Sciatic nerve (tissue), 2 donors: ENCODE results near the gene MTA2. TPM values are rescaled to one million over a fixed set of nuclear protein-coding genes. Genes with fewer than 3 reads are reported as not detected.
"Not testable (repeated sequence)": the region's sequence is repeated elsewhere in the genome, so short reads cannot be mapped to it uniquely, and the experiment has no call there.

Experiments
- ATAC-seq: fragments of 200-7000 bp; cut with Tn5 transposase; one replicate; pipeline ENCODE4 v1.9.1; 2020; ENCODE audit warnings: mild to moderate bottlenecking, moderate library complexity
- DNase-seq: peaks from one replicate; pipeline ENCODE4 v3.0.0-alpha.2; 2020; ENCODE audit warnings: low spot score
- intact Hi-C: fragments of 100-400 bp; cut with DNase I; formaldehyde crosslinking; loops from one replicate; pipeline ENCODE4 v1.14.2; 2022
- total RNA-seq: library from RNA; stranded (reverse); fragmentation: NEBNext Ultra II Directional; extraction: Animal tissue kit (Norgen Biotek cat#: 25700); gene quantifications from one replicate; pipeline ENCODE4 v1.2.1, GENCODE V29; 2021
- donor health status: DM: no; HTN: no; CAD: no.
- donor health status: DM: no; HTN: no; CAD: no.

Gene MTA2
- 86.6 TPM for total RNA-seq

DNA sequence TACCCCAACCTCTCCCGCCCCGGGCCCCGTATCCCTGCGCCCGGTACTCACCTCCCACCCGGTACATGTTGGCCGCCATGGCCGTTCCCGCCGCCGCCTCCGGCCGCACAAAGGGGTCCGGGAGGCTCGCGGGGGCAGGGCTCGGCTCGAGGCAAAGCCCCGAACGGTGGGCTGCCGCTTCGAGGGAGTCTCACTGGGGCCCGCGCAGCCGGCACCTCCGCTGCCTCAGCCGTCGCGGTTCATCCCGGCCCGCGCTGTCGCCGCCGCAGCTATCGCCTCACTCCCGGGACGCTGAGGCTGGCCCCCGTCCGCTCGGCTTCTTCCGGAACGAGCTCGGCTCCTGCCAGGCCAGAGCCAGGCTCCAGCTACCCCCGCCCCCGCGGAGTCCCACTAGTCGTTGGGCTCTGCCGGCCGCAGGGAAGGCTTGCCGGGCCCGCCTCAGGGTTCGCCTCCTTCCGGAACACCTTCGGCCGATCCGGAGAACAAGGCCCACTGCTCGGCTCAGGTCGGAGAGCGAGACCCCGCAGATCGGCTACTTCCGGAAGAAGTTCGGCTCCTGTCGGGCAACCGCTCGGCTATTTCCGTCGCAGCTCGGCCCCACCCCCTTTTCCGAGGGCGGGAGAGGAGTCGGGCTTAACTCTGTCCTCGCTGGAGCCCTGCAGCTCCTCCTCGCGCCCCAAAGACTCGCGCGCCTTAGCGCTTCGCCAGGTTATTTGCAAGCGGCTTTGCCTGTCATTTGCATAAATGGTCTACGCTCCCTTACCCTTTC, at the start of gene MTA2:
MTA2 (minus strand) TSS at position 494 of the 769 bp plus-strand sequence; CDS start at position 79, 415 bp downstream.
- DNase-seq (peak; percentile 99), ATAC-seq (peak; percentile 91)
- intact Hi-C loops: loop anchor here (1.0 kb wide), 1 partner anchor 95 kb away; no protein-coding TSS in a partner anchor

DNA sequence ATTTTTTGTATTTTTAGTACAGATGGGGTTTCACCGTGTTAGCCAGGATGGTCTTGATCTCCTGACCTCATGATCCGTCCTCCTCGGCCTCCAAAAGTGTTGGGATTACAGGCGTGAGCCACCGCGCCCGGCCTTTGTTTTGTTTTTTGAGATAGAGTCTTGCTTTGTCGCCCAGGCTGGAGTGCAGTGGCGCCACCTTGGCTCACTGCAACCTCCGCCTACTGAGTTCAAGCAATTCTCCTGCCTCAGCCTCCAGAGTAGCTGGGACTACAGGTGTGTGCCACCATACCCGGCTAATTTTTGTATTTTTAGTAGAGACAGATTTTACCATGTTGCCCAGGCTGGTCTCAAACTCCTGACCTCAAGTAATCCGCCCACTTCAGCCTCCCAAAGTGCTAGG, 48.6 kb upstream of the MTA2 start:
- ATAC-seq, intact Hi-C loops, DNase-seq: not testable (repeated sequence)

DNA sequence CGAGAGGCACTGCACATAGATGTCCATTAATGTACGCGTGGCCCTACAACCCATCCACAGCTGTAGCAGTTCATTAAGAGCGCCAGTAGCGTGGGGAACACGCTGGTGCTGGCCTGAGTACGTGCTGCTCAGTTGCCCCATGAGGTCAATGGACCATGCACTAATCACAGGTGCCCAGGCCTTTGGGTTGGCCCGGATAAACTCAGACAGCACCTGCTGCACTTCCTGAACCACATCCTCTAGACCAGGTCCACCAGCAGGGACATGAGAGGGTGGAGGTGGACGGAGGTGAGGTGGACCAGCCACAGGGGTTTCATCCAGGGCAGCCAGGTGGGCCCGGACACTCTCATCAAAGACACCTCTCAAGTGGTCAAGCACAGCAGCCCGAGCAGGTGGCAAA, 47.8 kb upstream of the MTA2 start:
- intact Hi-C loops: no loop called here
- ATAC-seq (no peak), DNase-seq (no peak)

DNA sequence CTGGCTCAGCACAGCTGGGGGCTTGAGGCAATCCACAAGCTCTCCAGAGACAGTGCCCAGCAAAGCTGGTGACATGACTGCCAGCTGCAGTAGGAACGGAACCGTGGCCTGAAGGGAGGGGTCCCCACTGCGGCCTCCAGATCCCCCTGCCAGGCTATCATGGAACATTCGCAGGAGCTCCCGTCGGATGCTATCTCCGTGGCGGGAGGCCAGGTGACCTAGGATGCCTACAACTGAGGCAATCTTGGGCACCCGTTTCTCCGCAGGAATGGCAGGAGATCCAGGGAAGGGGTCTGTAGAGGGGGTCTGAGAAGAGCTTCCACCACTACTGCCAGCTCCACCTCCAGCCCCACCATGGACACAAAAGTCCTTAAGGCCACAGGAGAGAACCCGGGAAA, 47.3 kb upstream of the MTA2 start:
- ATAC-seq (no peak), DNase-seq (no peak)
- intact Hi-C loops: no loop called here

DNA sequence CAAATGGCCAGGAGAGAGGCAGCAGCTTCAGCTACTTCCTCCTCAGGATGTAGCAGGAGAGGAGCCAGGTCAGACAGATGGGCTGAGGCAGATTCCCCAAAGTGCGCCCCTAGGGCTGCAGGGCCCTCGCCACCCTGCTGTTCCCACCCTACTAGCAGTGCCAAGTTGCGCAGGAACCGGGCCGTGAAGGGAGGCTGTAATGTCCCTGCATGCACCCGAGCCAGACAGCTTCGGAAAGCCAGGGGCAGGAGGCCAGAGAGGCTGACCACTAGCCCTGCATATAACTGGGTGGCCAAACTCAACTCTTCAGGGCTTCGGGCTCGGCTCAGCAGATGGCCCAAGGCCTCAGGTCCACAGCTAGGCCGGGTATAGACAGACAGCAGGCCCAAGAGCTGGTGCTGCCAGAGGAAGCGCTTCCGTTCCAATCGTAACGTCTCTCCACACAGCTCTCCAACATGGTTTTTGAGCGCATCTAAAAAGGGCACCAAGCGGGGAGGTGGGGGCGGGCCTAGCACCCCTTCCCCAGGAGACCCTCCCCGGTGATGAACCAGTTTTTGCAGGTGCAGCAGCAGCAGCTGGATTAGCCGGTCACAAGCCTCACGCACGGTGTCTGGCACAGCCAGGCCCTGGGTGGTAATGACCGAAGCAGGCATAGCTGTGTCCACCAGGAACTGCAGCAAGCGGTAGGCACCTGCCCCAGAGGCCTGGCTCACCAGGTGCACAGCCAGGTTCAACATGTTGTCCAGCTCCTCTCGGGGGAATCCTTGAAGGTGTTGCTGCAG, 46.7 kb upstream of the MTA2 start:
- intact Hi-C loops: no loop called here
- DNase-seq: no peak
- no peak for ATAC-seq

DNA sequence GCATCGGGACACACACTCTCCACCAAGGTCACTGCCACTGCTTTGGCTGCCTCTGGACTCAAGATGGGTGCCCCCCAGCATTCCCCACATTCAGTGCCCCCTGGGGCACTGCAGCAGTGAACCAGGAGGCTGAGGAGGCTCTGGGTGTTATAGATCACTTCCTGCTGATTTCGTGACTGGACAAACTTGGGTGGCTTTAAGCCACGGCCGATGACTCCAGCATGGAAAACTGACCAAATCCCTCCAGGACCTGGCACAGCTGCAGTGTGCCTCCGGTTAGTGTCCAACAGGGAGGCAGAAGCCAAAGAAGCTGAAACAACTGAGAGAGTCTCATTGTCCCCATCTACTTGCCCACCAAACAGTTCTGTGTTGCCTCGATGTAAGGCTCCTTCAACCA, 45.9 kb upstream of the MTA2 start:
- intact Hi-C loops: no loop called here
- DNase-seq (no peak), ATAC-seq (no peak)

DNA sequence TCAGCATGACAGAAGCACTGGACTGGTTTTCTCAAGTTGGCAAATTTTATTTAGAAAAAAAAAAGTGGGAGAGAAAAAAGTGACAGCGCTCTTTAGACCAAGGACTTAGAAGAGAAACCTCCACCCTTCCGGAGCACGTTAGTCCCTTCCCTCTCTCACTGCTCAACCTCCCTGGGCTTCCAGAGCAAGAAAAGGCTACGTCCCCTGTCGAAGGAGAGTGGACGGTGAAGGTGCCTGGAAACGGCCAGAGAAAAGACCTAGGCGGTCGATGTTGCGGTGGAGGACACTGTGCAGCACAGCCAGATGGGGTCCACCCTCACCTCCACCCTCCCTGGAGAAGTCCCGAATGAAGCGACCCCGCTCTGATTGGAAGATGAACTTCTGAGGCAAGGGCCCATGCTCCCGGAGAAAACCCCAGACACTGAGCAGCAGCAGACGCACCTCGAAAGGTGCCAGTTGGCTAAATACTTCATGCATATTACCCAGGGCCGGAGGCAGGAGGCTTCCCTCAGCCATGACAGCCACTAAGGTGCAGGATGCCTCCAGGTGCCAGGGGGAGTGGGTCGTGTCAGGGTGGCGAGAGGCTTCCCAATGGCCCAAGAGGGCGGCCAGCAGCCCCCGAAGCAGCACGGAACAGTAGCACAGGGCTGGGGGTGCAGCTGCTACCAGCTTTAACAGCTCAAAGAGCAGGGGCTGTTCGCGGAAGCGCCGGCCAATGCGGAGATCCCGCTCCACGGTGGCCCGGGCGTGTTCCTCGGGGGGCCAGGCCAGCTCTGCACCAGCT, 45.4 kb upstream of the MTA2 start:
- no peak for DNase-seq
- ATAC-seq: peak; percentile 2
- intact Hi-C loops: no loop called here

DNA sequence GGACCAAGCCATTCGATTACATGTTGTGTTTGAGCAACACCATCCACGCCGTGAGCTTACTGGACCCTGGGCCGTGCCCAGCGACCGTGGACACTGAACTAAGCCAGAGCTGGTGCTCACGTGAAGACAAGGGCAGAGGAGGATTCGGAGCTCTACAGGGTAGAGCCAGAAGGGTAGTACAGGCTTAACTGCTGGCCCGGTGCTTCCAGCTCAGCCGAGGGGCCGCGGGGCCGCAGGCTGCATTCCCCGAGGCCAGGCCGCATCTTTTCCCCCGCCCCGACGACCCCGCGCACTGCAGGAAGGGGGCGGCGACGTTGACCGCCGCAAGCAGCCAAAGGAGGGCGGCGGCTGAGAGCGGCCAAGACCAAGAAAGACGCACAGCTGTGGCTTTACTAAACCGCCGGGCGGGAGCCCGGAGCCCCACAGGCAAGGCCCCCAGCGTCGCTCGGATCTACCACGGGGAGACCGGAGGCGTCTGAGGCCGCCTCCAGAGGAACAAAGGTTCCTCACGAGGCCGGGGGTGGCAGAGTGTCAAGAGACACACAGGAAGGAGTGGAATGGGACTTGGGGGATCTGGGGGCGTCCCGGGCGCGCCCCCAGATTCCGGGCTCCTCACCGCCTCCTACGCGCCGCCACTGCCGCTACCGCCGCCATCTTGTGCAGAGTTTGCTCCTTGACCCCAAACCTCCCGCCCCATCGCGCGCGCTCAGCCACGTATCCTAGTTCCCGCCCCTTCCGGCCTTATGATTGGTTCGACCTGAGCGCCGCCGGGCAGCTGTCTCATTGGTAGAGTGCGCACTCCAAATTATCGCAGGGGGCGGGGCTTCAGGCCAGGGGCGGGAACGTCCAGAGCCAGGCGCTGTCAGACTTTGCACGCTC, 44.5 kb upstream of the MTA2 start, which contains the start of gene GANAB:
GANAB (minus strand) TSS at position 668 of the 879 bp plus-strand sequence; CDS start at position 654, 14 bp downstream.
- intact Hi-C loops: no loop called here
- DNase-seq (peak; percentile 100), ATAC-seq (peak; percentile 99)

DNA sequence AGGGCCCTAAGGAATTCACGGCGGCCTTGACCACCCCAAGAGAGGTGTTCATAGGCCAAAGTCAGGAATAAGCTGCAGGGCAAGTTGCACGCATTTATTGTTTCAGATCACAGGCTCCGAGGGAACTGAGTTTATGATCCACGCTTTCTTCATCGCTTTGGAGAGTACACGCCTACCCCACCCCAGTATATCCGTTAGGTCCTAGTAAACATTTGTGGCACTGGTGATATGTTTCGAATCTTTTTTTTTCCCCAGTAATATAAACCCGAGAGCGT, 43.9 kb upstream of the MTA2 start:
- DNase-seq (no peak), ATAC-seq (no peak)
- intact Hi-C loops: no loop called here

DNA sequence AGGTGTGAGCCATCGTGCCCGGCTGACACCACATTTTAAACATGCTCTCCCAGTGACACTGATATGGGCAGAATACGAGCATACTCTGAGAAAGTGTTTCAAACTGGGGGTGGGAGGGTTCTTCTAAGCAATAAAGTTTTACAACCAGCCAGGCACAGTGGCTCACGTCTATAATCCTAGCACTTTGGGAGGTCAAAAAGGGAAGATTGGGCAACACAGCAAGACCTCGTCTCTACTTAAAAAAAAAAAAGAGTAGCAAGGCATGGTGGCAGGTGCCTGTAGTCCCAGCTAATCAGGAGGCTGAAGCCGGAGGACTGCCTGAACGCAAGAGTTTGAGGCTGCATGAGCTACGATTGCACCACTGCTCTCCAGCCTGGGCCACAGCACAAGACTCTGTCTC, 42.6 kb upstream of the MTA2 start:
- no peak for DNase-seq
- intact Hi-C loops: no loop called here
- ATAC-seq: no peak

DNA sequence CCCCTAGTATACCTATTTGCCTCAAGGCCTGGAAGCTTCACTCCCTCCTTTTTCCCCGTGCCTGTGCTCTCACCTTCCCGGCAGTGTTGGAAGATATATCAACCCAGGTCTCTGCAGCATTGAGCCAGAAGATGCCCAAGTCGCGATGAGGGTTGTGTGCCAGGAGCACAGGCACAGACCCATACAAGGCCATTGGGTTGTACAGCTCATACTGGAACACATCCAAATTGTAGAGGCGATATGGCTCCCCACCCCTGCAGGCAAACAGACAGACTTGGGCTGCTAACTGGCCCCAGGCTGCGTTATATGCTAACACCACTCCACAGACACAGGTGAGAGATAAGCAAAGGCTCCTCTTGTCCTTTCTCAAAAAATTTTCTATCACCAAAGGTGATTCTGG, 30.8 kb upstream of the MTA2 start:
- intact Hi-C loops: no loop called here
- ATAC-seq: no peak

DNA sequence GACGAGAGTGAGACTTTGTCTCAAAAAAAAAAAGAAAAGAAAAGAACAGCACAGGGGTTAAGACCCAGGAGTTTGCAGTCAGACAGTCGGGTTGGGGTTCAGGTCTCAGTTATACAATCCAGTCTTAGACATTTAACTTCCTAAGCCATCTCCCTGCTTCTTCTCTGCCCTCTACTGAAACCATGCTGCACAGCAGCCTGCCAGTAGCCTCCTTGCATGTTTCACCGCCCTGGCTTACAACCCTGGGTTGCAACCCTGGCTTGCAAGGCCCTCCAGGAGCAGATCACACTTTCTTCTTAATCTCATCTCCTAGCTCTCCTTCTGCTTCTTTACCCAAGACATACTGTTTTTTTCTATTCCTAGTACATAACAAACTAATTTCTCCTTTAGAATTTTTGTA, 26.0 kb upstream of the MTA2 start:
- intact Hi-C loops: no loop called here
- no peak for ATAC-seq

More for the DNA sequence above, 30.8 kb upstream of the MTA2 start:
- no peak for DNase-seq

DNA sequence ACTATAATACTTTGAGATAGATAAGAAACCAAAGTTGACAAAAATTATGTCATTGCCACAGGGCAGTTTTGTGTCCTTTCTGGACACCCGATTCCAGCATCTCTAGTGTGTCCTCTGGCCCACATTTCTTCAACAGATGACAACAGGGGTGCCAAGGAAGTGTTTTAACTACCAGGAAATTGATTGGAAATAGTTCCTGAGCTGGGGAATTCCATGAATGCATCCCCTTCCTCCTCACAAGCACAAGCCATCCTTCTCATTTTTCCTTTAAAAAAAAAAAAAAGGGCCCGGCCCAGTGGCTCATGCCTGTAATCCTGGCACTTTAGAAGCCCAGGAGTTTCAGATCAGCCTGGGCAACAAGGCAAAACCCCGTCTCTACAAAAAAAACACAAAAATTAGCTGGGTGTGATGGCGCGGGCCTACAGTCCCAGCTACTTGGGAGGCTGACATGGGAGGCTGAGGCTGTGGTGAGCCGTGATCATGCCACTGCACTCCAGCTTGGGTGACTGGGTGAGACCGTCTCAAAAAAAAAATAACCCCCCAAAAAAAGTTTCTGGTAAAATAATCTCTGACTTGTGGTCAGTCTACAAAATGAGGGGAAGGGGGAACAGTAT, 20.9 kb upstream of the MTA2 start:
- DNase-seq (no peak), ATAC-seq (no peak)
- intact Hi-C loops: no loop called here

More for the DNA sequence above, 26.0 kb upstream of the MTA2 start:
- no peak for DNase-seq

DNA sequence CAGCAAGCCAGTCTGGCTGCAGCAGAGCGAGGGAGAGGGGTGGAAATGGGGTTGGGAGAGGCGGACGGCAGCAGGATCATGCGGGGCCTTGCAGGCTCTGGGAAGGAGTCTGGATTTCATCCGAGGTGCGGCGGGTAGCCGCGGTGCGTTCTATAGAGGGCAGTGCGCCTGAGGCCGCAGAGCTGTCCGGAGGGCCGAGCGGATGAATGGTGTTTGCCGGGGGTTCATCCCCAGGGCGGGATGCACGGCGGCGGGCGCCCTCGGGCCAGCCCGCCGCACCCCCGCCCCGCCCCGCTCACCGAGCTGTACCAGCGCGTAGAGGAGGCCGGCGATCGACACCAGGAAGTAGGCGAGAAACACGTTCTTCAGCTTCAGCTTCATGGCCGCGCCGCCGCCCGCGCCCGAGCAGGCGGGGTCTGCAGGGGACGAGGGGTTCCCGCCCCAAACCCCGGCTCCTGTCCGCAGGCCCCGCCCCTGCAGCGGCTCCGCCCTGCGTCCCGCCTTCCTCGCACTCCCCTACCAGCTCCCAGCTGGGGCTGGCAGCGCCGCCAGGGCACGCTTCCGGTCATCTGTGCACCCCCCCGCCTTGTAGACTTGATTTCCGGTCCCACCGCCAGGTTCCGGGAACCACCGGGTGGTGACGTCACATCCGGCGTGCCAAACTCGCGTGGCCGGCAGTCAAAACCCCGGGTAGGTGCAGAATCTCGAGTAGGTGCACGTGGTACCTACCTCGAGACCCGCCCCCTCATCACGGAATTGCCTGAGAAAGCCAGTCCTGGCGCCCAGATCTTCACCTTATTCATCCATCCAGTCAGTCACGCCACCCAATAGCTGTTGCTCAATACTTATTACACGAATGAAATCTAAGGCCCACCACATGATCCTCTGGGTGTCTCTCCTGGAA, 20.2 kb upstream of the MTA2 start, which contains the start of gene B3GAT3:
B3GAT3 (minus strand) TSS at position 420 of the 904 bp plus-strand sequence; CDS start at position 381, 39 bp downstream.
- intact Hi-C loops: no loop called here
- ATAC-seq: peak; percentile 99
- peak; percentile 98 for DNase-seq

DNA sequence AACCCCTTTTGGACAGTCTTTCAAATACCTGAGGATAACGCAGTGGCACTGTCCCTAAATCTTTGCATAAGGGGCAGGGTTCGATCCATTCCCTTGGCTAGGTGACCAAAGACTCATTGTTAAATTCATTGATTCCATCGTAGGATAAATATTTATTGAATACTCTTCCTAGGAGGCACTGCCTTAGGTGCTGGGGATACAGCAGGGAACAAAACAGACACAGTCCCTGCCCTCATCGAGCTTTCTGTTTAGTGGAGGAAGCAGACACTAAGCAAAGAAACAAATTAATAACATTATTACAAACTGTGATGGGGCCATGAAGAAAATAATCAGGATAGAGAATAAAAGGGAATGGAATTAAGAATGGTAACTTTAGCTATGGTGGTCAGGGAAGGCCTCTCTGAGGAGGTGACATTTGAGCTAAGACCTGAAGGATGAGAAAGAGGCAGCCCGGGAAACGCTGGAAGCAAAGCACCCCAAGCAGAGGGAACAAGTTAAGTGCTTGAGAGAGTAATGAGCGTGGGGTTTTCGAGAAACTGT, 19.4 kb upstream of the MTA2 start:
- intact Hi-C loops: no loop called here
- DNase-seq (no peak), ATAC-seq (no peak)

DNA sequence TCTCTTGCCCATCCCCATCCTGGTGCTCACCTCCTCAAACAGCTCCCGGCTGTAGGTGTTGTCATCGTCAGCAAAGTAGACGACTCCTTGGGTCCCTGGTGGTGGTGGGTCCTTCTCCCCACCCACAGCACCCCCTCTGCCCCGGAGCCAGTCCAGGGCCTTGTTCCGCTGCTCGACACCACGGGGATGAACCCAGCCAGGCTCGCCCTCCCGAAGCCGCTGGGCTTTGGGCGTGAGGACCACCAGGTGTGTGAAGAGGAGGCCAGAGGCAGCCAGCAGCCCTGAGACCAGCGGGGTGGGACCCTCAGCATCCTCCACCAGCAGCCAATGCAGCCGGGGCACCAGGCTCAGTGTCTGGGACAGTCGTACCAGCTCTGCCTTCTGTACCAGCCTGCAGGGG, 15.3 kb upstream of the MTA2 start:
- ATAC-seq, DNase-seq, intact Hi-C loops: not testable (repeated sequence)

DNA sequence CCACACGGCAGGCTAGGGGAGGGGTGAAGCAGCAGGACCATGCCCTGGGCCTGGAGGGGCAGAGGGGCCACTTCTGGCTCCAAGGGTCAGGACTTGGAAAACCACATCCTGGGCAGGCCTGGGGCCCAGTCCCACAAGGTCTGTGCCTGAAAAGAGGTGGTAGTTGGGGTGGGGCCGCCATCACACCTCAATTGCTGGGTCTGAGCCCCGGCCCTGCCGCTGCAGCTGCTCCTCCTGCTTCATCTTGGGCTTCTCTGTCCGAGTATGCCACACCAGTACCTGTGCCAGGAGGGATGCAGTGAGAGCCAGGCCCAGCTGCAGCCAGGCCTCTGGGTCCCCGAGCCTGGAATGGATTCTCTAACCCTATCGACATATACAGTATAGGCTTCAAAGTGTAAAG, 13.9 kb upstream of the MTA2 start:
- ATAC-seq (no peak), DNase-seq (no peak)
- intact Hi-C loops: no loop called here
